ENCODE results near the gene CCM2. TPM values are rescaled to one million over a fixed set of nuclear protein-coding genes. Genes with fewer than 3 reads are reported as not detected.
A peak's percentile ranks its signal among the peaks of the same experiment; 100 is the strongest.

CCM2 gene
- 10 to 100 TPM; 21.7 to 58.0 (median 47.7) TPM for polyA plus RNA-seq

GRCh38 chr7:45000093-45001032 is at the start of gene CCM2:
Gene CCM2 (plus strand): TSS chr7:45000201. CDS start chr7:45000334, 133 bp downstream.
- H3K27ac ChIP-seq (ENCODE audit: low read depth, low read length) = peak within 1 kb of the TSS; percentile 28
- 1% methylated on average over 18 to 77 of the region's 77 CpGs for WGBS, 3 donors

- H3K27ac ChIP-seq (ENCODE audit: low read depth, low read length) = no peak overlapping the region
- 89 to 91% (median 91%) methylated on average over 2 of the region's 2 CpGs for WGBS, 3 donors
These were observed 46.8 kb upstream of the CCM2 start for GRCh38 chr7:44953156-44953555.

GRCh38 chr7:44955733-44956132 is 44.3 kb upstream of the CCM2 start:
- H3K27ac ChIP-seq (ENCODE audit: low read depth, low read length) = no peak overlapping the region
- 59 to 74% (median 69%) methylated on average over 2 of the region's 2 CpGs for WGBS, 3 donors

- WGBS, 3 donors = 87 to 93% (median 92%) methylated on average over 10 of the region's 10 CpGs
- no peak overlapping the region for H3K27ac ChIP-seq (ENCODE audit: low read depth, low read length)
These were observed 43.7 kb upstream of the CCM2 start for GRCh38 chr7:44956157-44956766.

GRCh38 chr7:44958645-44959344 is 41.2 kb upstream of the CCM2 start:
- no peak overlapping the region for H3K27ac ChIP-seq (ENCODE audit: low read depth, low read length)
- WGBS, 3 donors = 58 to 66% (median 60%) methylated on average over 8 of the region's 8 CpGs

- 62 to 71% (median 68%) methylated on average over 8 of the region's 8 CpGs for WGBS, 3 donors
- no peak overlapping the region for H3K27ac ChIP-seq (ENCODE audit: low read depth, low read length)
These were observed 40.5 kb upstream of the CCM2 start for GRCh38 chr7:44959433-44959951.

GRCh38 chr7:44960011-44960580 is 39.9 kb upstream of the CCM2 start:
- no peak overlapping the region for H3K27ac ChIP-seq (ENCODE audit: low read depth, low read length)
- 78 to 85% (median 85%) methylated on average over 4 of the region's 4 CpGs for WGBS, 3 donors

- no peak overlapping the region for H3K27ac ChIP-seq (ENCODE audit: low read depth, low read length)
- 73 to 85% (median 82%) methylated on average over 16 of the region's 16 CpGs for WGBS, 3 donors
These were observed 38.0 kb upstream of the CCM2 start for GRCh38 chr7:44961844-44962482.

- 15 to 47% (median 29%) methylated on average over 68 to 76 of the region's 76 CpGs for WGBS, 3 donors
- no peak overlapping the region for H3K27ac ChIP-seq (ENCODE audit: low read depth, low read length)
These were observed 37.3 kb upstream of the CCM2 start for GRCh38 chr7:44962483-44963251.

- no peak overlapping the region for H3K27ac ChIP-seq (ENCODE audit: low read depth, low read length)
These were observed 36.4 kb upstream of the CCM2 start for GRCh38 chr7:44963364-44964290.

GRCh38 chr7:44964384-44964830 is 35.6 kb upstream of the CCM2 start:
- 83 to 88% (median 84%) methylated on average over 7 of the region's 7 CpGs for WGBS, 3 donors
- no peak overlapping the region for H3K27ac ChIP-seq (ENCODE audit: low read depth, low read length)

More at GRCh38 chr7:44963364-44964290, 36.4 kb upstream of the CCM2 start:
- 92 to 93% (median 93%) methylated on average over 20 to 24 of the region's 24 CpGs for WGBS, 3 donors

- H3K27ac ChIP-seq (ENCODE audit: low read depth, low read length) = no peak overlapping the region
- WGBS, 3 donors = 93 to 97% (median 97%) methylated on average over 13 of the region's 13 CpGs
These were observed 35.1 kb upstream of the CCM2 start for GRCh38 chr7:44964831-44965440.

GRCh38 chr7:44965441-44965903 is 34.5 kb upstream of the CCM2 start:
- 95 to 97% (median 96%) methylated on average over 16 of the region's 16 CpGs for WGBS, 3 donors

GRCh38 chr7:44965937-44966730 is 33.9 kb upstream of the CCM2 start:
- 90 to 95% (median 94%) methylated on average over 18 of the region's 18 CpGs for WGBS, 3 donors
- H3K27ac ChIP-seq (ENCODE audit: low read depth, low read length) = no peak overlapping the region

More at GRCh38 chr7:44965441-44965903, 34.5 kb upstream of the CCM2 start:
- H3K27ac ChIP-seq (ENCODE audit: low read depth, low read length) = no peak overlapping the region

Data from adipose tissue (tissue), 3 donors.